GM10266 (cell line): Measurements from ENCODE around the gene FGD2.

Experiments used
- DNase-seq: peaks from one replicate; pipeline ENCODE4 v3.0.0; 2012; ENCODE audit errors: extremely low spot score
- CTCF ChIP-seq: IDR thresholded peaks from 2 replicates; pipeline ENCODE4 v1.5.1; 2012; ENCODE audit warnings: mild to moderate bottlenecking, low read depth; ENCODE audit not compliant: control insufficient read depth, insufficient read depth; ENCODE audit errors: missing control alignments

Gene FGD2

GRCh38 chr6:36973190-36973589 lies 32.3 kb upstream of the FGD2 start:
- no peak for TF ChIP-seq CTCF
- DNase-seq: no peak

- no peak for TF ChIP-seq CTCF
- DNase-seq: no peak
Observed at GRCh38 chr6:36973647-36974046, 31.8 kb upstream of the FGD2 start.

- DNase-seq: no peak
- no peak for TF ChIP-seq CTCF
Observed at GRCh38 chr6:36975231-36976006, 30.0 kb upstream of the FGD2 start.

- DNase-seq: no peak
- no peak for TF ChIP-seq CTCF
Observed at GRCh38 chr6:36976007-36976264, 29.5 kb upstream of the FGD2 start.

- DNase-seq: no peak
- TF ChIP-seq CTCF: no peak
Observed at GRCh38 chr6:36976509-36976908, 28.9 kb upstream of the FGD2 start.

- no peak for TF ChIP-seq CTCF
- DNase-seq: no peak
Observed at GRCh38 chr6:36976931-36977330, 28.5 kb upstream of the FGD2 start.

- no peak for DNase-seq
- peak; percentile 56 for TF ChIP-seq CTCF
Observed at GRCh38 chr6:36977470-36977941, 27.9 kb upstream of the FGD2 start.
